Measurements from ENCODE around the gene LRRC66.

LRRC66 gene

DNA sequence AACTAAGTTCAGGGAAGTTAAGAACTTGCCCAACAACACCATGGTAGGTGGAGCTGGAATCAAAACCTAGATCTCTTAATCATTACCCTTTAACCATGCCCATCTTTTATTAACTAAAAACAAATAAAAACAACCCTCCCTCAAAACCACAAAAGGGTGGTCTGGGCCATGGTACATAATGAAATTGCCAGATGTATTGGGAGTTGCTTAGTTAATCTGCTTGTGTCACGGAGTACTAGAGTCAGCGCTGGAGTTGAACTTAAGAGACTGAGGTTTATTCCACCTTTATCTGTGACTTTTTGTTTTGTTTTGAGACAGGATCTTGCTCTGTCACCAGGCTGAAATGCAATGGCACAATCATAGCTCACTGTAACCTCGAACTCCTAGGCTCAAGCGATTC, 13.3 kb downstream of the LRRC66 start:
- no peak for DNase-seq

DNA sequence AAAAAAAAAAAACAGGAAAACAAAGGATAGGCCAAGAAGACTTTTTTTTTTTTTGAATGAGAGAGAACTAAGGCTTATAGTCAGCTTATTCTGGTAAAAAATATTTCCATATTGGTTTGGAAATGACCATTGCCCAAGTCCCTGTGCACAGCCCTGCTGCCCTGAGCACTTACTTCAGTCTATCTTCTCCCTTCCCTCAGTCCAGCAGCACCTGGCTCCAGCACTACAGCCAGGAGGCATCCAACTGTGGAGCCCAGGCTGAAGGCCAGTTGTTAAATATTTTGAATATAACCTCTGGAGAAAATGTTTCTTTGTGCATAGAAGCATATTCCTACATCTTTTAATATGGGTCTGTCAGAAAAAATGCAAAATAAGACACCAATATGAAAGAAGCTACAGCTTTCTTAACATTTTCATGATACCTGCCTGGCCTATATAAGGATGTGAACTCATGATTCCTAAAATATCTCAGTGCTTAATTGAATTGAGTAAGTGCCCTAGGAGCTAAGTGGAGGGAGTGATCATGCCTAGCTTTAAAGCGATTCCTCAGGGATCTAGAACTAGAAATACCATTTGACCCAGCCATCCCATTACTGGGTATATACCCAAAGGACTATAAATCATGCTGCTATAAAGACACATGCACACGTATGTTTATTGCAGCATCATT, 14.4 kb downstream of the LRRC66 start:
- DNase-seq, result no peak

DNA sequence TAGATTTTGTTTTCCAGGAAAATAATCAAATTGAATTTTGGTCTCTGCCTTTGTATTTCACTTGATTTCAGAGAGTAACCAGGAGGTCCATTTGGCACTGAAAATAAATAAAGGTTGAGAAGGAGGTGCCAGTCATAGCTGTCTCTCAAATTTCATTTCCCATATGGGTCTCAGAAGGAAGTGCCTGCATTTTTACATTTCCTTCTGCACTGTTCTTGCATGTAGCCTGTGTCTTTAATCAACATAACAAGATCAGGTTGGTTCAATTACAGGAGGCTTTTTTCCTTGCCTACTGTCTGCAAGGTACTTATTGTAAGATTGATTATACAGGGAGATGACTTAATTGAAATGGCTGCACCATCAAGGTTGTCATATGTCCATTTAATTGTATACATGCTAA, 15.7 kb downstream of the LRRC66 start:
- DNase-seq, result no peak

DNA sequence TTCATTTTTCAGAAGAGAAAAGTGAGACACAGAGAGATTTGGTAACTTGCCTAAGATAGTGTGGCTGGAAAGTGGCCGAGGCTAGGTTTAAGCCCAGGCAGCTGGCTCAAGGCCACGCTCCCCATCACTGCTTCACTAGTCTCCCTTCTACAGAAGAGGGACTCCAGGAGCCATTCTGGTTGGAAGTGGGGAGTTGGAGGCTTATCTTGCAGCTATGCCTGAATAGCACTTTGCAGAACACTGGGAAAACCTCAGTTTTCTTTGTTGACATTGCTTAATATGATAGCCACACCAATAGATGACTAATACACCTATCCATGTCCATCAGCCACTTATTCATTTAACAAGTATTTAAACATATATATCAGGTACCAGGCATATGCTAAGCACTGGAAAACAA, 18.5 kb downstream of the LRRC66 start:
- no peak for DNase-seq

DNA sequence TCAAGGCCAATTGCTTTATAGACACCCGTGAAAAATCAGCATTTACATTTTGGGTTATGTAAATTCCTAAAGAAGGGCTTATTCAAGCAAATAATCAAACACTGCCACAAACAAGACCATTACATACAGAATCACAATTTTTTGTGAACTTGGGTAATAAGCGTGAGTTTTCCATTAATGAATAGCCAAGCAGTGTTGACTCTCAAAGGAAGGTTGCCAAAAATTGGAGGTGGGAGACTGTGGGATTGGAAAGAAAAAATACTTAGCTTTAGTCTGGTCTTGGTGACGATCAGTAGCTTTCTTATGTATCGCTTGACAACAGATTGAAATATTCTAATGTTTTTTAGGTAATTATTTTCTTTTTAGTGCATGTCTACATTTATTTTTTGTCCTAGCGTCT, 20.9 kb downstream of the LRRC66 start:
- DNase-seq, result no peak

DNA sequence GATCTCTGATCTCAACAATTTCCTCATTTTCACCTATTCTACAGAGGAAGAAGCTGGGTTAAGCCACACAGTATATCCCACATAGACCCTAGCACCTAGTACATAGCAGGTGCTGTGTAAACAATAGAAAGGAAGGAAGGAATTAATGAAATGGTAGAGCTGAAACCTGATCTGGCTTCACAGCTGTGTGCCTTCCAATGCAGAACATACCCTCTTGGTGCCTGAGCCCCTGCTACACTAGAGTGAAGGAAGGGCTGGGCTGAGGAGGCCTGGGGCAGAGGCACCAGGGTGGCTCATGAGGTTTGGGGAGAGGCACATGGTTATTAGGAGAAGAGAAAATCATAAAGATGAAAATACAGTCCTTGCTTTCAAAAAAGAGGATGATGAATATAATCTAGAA, 21.3 kb downstream of the LRRC66 start:
- DNase-seq, result no peak

DNA sequence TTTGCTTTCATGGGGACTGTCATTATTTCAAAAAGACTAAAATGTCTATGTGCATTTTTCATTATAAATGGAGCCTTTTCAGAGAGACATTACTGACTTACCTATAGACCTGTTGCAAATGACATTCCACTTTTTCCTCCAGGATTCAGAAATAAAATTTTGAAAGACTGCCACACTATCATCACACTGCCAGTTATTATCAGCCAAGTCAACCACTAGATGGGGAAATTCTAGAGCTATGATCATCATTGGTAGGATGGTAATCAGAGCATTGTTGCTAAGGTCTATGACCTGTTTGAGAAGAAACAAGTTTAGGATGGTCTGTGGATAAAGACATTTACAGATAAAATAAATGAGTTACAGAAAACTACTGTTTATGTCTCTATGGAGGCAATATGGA, 22.5 kb downstream of the LRRC66 start:
- DNase-seq, result no peak

DNA sequence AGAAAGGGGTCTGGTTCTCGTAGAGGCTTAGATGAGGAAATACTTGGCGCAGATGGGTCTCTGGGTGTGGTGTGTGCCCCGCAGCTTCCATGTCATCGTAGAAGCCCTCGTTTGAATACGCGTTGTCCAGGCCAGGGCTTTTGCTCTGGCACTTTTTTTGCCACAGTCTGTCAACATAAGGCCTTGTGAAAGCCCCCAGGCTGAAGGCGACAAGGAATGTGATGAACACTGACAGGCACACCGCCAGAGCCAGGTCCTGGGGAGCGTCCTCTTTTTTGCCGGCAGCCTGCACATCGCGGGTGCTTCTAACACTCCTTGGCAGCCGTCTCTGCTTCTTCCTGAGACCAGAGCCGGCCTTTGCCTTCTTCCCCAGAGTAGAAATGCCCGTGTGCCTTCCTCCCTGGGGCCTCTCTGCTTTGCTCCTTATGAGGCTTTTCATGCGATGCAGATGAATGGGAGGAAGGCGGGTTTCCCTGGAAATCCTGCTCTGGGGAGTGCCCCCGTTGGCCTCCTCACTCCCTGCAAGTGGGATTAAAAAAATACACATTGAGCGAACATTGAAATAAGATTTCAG, 24.4 kb downstream of the LRRC66 start:
- DNase-seq, result no peak

DNA sequence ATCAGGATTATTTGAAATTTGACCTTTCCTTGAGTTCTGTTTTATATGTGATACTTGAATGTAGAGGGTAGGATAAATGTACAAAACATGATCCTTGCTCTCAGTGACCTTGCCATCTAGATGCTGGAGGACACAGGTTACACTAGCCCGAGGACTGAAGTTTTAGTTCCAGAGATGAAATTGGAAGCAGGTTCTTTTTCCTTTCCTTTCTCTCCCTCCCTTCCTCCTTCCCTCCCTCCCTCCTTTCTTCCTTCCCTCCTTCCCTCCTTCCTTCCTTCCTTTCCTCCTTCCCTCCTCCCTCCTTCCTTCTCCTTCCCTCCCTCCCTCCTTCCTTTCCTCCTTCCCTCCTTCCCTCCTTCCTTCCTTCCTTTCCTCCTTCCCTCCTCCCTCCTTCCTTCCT, 54.3 kb downstream of the LRRC66 start:
- DNase-seq, result no peak

DNA sequence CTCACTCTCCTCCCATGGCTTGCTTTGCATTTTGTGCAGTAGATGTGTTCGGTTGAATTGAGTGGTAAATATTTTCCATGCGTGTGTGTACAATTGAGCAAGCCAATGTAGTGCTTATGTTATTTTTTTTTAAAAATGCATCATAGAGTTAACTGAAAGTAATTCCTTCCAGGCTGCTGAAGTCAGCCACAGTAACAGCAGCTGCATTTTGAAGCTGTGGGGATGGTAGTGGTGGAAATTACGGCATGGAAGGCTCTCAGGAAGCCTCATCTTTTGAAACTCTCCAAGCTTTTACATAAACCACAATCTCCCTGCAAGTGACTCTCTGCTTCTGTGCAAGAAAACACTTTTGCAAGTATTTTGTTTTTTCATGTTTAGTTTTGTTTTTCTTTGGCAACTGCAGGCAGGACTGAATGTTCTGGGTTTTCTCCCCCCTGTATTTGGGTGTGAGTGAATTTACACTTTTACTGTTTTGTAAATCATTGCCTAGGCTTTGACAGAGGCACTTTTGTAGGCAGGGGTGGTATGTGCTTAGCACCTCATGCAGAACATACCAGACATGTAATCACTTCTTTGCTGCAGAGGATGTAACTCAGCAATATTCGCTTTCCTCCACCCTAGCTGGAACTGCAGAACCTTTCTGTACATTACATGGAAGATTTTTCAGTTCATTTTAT, 56.2 kb downstream of the LRRC66 start:
- no peak for DNase-seq

DNA sequence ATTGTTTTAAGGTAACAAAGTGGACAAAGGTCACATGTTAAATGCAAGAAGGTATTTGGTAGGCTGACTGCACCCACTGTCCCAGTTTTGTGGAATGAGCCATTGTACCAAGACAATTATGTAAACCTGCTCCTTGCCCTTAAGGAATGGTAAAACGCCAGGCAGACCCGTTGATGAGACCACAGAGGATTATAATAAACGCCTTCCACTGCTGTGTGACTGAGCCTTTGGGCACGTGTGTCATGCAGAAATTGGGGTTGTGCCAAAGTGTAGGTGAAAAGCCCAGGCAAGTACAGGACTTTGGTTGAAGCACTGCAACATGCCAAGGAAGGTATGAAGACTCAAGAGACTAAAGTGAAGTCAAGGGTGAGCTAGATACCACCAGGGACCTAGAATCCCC, 59.7 kb downstream of the LRRC66 start:
- no peak for DNase-seq

DNA sequence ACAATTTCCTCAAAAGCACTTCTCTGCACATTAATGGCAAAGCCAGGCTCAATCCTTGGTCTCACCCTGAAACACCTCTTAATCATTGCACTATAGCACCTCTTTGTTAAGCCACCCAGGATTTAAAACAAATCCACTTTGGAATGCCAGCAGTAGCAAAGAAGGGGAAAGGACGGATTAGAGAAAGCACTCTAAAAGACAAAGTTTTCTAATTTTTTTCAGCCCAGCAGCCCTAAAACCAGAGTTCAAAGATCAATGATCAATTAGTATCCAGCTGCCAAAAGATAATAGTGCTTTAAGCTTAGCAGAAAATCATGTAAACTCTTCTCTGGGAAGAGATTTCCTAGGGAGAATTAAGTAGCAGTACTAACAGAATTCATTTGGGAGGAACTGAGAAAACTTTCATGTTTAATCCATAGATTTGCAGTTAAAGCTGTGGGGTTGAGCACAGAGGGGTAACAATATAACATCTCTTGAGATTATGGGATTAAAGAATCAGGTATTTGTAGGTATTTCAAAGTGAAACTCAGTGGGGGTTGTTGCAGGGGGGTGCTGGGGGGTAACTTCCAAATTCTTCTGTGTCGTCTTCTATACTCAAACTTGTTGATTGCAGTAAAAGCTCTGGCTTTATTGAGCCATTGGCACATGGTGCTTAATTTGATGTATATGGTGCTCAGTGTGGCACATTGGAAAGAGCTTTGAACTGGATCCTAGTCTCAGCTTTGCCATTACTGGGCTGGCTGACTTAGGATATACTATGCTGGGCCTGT, 61.8 kb downstream of the LRRC66 start:
- no peak for DNase-seq
